Panc1 (cell line): Measurements from ENCODE around the gene TFCP2L1.

Source experiments
- POLR2AphosphoS5 ChIP-seq: IDR thresholded peaks from 2 replicates; pipeline ENCODE4 v1.6.1; 2012; ENCODE audit warnings: mild to moderate bottlenecking, low read depth, low read length, moderate library complexity
- TCF7L2 ChIP-seq: IDR thresholded peaks from 2 replicates; pipeline ENCODE4 v1.6.1; 2011; ENCODE audit warnings: mild to moderate bottlenecking, low read depth, low read length, inconsistent platforms
- TF ChIP-seq, protein P1 (sequence below): fragments of 450-650 bp; IDR thresholded peaks from 2 replicates; pipeline ENCODE4 v1.5.1; 2017; ENCODE audit warnings: mild to moderate bottlenecking

- TF ChIP-seq TCF7L2 (no peak), POLR2AphosphoS5 (no peak)
- TF ChIP-seq, protein P1, sequence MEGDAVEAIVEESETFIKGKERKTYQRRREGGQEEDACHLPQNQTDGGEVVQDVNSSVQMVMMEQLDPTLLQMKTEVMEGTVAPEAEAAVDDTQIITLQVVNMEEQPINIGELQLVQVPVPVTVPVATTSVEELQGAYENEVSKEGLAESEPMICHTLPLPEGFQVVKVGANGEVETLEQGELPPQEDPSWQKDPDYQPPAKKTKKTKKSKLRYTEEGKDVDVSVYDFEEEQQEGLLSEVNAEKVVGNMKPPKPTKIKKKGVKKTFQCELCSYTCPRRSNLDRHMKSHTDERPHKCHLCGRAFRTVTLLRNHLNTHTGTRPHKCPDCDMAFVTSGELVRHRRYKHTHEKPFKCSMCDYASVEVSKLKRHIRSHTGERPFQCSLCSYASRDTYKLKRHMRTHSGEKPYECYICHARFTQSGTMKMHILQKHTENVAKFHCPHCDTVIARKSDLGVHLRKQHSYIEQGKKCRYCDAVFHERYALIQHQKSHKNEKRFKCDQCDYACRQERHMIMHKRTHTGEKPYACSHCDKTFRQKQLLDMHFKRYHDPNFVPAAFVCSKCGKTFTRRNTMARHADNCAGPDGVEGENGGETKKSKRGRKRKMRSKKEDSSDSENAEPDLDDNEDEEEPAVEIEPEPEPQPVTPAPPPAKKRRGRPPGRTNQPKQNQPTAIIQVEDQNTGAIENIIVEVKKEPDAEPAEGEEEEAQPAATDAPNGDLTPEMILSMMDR, result no peak
Observed at GRCh38 chr2:121307048-121307447, 22.0 kb upstream of the TFCP2L1 start.
